Testis (tissue), 2 donors: Measurements from ENCODE around the gene KIF1C.
"Not testable (repeated sequence)": the region's sequence is repeated elsewhere in the genome, so short reads cannot be mapped to it uniquely, and the experiment has no call there.

Experiments
- POLR2A ChIP-seq: fragments of 450-650 bp; IDR thresholded peaks from one replicate; pipeline ENCODE4 v1.6.1; 2017; ENCODE audit warnings: antibody characterized with exemption, mild to moderate bottlenecking, moderate library complexity
- TF ChIP-seq, protein P1 (sequence below), 3 experiments: fragments of 450-650 bp in 2 of 3; fragments of 200-600 bp in 1 of 3; sonication (generic) in 1 of 3; IDR thresholded peaks; one replicate each; pipeline ENCODE4 v1.5.1; 2016 to 2019; ENCODE audit warnings: antibody characterized with exemption in 3 of 3, mild to moderate bottlenecking in 2 of 3, moderate library complexity in 1 of 3

DNA sequence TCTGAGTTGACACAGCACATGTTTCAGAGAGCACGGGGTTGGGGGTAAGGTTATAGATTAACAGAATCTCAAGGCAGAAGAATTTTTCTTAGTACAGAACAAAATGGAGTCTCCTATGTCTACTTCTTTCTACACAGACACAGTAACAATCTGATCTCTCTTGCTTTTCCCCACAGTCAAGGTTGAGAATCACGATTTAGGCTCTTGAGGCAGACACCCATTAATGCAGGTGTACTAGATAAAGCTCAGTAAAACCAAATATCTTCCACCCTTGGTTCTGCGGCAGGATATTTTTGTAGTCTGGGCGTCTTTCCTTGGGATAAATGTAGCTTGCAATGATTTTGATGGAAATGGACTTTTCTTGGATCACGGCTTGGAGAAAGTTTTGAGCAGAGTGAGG, 77.7 kb downstream of the KIF1C start:
- TF ChIP-seq, protein P1, sequence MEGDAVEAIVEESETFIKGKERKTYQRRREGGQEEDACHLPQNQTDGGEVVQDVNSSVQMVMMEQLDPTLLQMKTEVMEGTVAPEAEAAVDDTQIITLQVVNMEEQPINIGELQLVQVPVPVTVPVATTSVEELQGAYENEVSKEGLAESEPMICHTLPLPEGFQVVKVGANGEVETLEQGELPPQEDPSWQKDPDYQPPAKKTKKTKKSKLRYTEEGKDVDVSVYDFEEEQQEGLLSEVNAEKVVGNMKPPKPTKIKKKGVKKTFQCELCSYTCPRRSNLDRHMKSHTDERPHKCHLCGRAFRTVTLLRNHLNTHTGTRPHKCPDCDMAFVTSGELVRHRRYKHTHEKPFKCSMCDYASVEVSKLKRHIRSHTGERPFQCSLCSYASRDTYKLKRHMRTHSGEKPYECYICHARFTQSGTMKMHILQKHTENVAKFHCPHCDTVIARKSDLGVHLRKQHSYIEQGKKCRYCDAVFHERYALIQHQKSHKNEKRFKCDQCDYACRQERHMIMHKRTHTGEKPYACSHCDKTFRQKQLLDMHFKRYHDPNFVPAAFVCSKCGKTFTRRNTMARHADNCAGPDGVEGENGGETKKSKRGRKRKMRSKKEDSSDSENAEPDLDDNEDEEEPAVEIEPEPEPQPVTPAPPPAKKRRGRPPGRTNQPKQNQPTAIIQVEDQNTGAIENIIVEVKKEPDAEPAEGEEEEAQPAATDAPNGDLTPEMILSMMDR (IDR thresholded peaks at IDR 0.05), result not testable (repeated sequence)
- TF ChIP-seq POLR2A, result not testable (repeated sequence)
